GM18508 (cell line): ENCODE measurements around the gene LILRB3.
"Not testable (repeated sequence)": the region's sequence is repeated elsewhere in the genome, so short reads cannot be mapped to it uniquely, and the experiment has no call there.

Source experiments
- ATAC-seq: cut with Tn5 transposase; IDR thresholded peaks from one replicate; pipeline ENCODE4 v1.9.1; 2021; ENCODE audit warnings: moderate number of reproducible peaks; ENCODE audit not compliant: insufficient read depth, unreplicated experiment

Gene LILRB3

GRCh38 chr19:54191811-54192453 is 30.9 kb downstream of the LILRB3 start:
- ATAC-seq, result no peak

- ATAC-seq, result peak; percentile 5
These were observed 31.6 kb downstream of the LILRB3 start, which contains the start of gene TSEN34 for GRCh38 chr19:54191011-54191810. TSS of gene TSEN34 (plus strand) at chr19:54191308. CDS start at chr19:54191365, 57 bp downstream.

- ATAC-seq, result peak; percentile 31
These were observed 32.2 kb downstream of the LILRB3 start for GRCh38 chr19:54190503-54191010.

- ATAC-seq, result peak; percentile 47
These were observed 32.9 kb downstream of the LILRB3 start for GRCh38 chr19:54189735-54190502.

DNA sequence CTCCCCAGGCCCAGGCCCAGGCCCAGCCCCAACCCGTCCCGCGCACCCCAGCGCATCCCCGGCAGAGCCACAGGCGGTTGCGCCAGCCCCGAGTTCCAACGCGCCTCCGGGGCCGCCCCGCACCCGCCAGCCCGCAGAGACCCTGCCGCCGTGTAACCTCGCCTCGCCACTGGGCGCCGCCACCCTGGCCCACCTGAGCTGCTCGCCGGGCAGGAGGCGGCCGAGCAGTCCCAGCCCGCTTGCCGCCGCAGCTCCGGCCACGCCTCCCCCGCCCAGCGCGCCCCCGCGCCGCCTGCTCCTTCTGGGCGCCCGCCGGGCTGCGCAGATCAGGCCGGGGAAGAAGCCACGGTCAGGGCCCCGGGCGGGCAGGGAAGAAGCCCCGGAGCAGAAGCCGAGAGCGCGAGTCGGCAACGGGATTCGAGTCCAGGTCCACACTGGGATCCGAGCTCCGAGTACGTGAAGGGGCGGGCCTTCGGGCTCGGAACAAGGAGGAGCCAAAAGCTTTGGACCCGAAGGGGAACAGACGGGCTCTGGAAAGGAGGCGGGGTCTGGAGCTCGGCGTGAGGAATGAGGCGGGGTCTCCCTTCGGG is 33.6 kb downstream of the LILRB3 start, which contains the start of gene MBOAT7:
Gene MBOAT7, minus strand, starts transcription at position 436 of the 590 bp plus-strand sequence. CDS start 1,072 bp downstream, outside the sequence.
- peak; percentile 1 for ATAC-seq

- ATAC-seq, result no peak
These were observed 34.5 kb downstream of the LILRB3 start for GRCh38 chr19:54188215-54188871.

DNA sequence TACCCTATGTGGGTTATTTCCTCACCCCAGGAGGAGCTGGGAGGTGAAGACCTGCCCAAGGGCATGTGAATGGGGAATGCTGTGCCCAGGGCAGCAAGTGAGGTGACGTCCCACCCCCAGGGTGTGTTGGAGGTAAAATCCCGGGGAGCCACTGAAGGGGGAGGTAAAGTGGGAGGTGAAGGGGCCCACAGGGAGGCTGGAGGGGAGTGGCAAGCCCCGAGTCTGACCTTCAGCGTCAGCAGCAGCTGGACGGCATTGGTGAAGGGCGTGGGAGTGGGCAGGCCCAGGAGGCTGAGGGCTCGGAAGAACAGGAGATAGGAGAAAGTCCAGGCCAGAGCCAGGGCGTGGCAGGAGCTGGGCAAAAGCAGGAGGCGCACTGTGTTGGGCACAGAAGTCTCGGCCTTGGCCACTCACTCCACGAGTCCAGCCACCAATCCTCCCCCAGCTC is 35.8 kb downstream of the LILRB3 start:
- ATAC-seq, result no peak

DNA sequence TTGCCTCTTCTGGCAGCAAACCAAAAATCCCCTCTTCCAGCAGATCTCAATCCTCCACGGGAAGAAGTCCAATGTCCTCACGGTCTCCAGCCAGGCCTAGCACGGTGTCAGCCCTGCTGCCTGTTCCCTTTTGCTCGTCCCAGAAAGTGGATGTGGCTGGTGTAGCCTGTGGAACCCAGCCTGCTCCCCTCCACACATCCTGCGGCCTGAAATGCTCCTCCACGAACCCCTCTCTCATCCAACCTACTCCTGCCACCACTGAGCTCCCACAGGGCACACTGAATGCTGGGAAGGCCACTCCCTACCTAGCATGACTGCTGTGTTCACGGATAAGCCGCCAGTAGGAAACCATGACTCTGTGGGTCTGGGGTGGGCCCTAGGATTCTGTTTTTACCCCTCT is 36.5 kb downstream of the LILRB3 start:
- ATAC-seq, result no peak

GRCh38 chr19:54183431-54183830 is 39.4 kb downstream of the LILRB3 start:
- no peak for ATAC-seq

GRCh38 chr19:54181894-54182293 is 40.9 kb downstream of the LILRB3 start:
- ATAC-seq, result not testable (repeated sequence)

GRCh38 chr19:54180691-54181091 is 42.1 kb downstream of the LILRB3 start:
- no peak for ATAC-seq

DNA sequence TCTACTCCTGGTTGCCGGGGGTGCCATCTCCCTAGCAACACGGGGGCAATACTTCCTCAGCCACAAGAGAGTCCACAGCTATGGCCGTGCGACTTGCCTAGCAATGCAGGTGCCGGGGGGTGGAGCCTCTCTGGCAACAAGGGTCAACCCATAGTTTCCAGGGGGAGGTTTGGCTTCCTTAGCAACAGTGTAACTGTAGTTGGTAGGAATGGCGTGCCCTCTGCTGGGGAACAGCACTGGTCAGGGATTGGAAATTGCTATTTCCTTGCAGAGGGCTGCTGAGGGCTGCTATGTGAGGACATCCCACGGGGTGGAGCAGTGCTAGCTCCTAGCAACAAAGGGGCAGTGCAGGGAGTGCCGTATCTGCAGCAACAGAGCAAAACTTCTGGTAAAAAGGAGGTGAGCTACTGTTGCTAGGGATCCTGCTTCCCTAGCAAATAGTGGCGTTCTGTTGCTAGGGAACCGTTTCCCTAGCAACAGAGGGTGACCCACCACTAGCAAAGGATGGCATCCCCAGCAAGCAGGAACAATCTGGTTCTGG is 42.8 kb downstream of the LILRB3 start:
- no peak for ATAC-seq

- no peak for ATAC-seq
These were observed 43.5 kb downstream of the LILRB3 start for GRCh38 chr19:54179262-54179852.

- ATAC-seq, result no peak
These were observed 44.1 kb downstream of the LILRB3 start for GRCh38 chr19:54178581-54179261.

GRCh38 chr19:54173951-54174834 is 48.6 kb downstream of the LILRB3 start:
- ATAC-seq, result no peak

DNA sequence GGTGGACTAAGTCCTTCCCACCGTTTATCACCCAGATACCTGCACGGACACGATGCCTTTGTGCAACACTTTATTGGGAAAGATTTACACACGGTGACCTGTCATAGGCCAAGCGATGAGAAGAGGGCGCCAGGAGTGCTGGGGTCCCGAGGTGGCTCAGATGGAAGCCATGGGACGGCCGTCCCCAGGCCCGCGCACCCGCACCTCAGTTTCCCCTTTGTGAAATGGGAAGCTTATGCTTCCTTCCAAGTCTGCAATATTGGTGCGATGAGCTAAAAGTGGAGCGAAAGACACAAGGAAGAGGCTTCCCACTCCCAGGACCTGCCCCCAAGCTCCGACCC is 49.5 kb downstream of the LILRB3 start:
- ATAC-seq, result no peak

DNA sequence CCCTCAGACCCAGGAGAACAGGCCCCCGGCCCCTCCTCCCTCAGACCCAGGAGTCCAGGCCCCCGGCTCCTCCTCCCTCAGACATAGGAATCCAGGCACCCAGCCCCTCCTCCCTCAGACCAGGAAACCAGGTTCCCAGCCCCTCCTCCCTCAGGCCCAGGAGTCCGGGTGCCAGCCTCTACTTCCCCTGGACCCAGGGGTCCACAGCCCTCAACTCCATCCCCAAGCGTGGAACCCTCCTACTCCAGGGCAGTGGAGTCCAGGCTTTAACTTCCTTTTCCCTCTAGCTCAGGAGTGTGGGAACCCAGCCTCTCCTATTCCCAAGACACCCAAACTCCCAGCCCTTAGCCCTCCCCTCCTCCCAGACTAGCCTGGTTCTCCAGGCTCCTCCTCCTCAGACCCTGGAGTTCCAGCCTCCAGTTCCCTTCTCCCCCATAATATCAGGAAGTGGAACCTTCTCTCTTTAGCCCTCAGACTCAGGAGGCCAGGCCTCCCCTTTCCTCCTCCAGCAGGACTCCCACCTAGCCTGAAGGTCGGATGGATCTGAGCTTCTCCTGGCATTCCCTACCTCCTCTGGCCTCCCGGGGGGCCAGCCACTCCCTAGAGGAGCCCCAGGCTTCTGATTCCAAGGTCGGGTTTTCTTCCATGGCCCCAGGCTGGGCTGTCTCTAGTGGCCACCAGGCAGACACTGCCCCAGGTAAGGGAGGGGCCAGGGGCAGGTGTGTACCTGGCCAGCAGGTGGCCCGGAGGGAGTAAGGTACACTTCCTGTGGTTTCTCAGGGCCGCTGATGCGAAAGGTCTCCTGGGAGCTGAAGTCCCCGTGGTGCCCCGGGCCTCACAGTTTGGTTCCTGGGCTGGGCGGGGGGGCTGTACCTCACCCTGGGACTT is 50.1 kb downstream of the LILRB3 start, which contains the start of gene TMC4:
Gene TMC4, minus strand, starts transcription at position 690 of the 888 bp plus-strand sequence. Its CDS starts 43 bp downstream, at position 647.
- no peak for ATAC-seq
